Parathyroid adenoma (tissue), 2 donors: ENCODE data around the gene TBC1D22A.

ENCODE experiments used
- H2AFZ ChIP-seq: fragments of 300-600 bp; sonication (generic); one replicate; pipeline ENCODE4 v1.7.0; 2017; ENCODE audit warnings: antibody characterized with exemption, mild to moderate bottlenecking
- H3K27ac ChIP-seq: fragments of 300-600 bp; sonication (generic); one replicate; pipeline ENCODE4 v1.7.0; 2017
- H3K27me3 ChIP-seq: fragments of 300-600 bp; sonication (generic); one replicate; pipeline ENCODE4 v1.7.0; 2017; ENCODE audit warnings: low read length; ENCODE audit not compliant: control insufficient read depth, insufficient read depth
- H3K36me3 ChIP-seq: fragments of 300-600 bp; sonication (generic); one replicate; pipeline ENCODE4 v1.7.0; 2017; ENCODE audit warnings: low read length; ENCODE audit not compliant: control insufficient read depth, insufficient read depth
- H3K4me1 ChIP-seq: fragments of 300-600 bp; sonication (generic); one replicate; pipeline ENCODE4 v1.7.0; 2017; ENCODE audit warnings: control low read depth
- H3K4me2 ChIP-seq: fragments of 300-600 bp; sonication (generic); one replicate; pipeline ENCODE4 v1.7.0; 2017; ENCODE audit warnings: low read length
- H3K4me3 ChIP-seq: fragments of 300-600 bp; sonication (generic); one replicate; pipeline ENCODE4 v1.7.0; 2017; ENCODE audit warnings: low read depth, low read length
- H3K79me2 ChIP-seq: fragments of 300-600 bp; sonication (generic); one replicate; pipeline ENCODE4 v1.7.0; 2017; ENCODE audit warnings: control low read depth
- H3K9ac ChIP-seq: fragments of 300-600 bp; sonication (generic); one replicate; pipeline ENCODE4 v1.7.0; 2017; ENCODE audit warnings: mild to moderate bottlenecking
- H3K9me3 ChIP-seq: fragments of 300-600 bp; sonication (generic); one replicate; pipeline ENCODE4 v1.7.0; 2017; ENCODE audit warnings: low read length; ENCODE audit not compliant: control insufficient read depth
- TF ChIP-seq, protein P1 (sequence below): fragments of 300-600 bp; sonication (generic); IDR thresholded peaks from one replicate; pipeline ENCODE4 v1.7.0; 2017; ENCODE audit warnings: antibody characterized with exemption, mild to moderate bottlenecking
- donor health status: primary hyperparathyroidism.

Gene TBC1D22A

DNA sequence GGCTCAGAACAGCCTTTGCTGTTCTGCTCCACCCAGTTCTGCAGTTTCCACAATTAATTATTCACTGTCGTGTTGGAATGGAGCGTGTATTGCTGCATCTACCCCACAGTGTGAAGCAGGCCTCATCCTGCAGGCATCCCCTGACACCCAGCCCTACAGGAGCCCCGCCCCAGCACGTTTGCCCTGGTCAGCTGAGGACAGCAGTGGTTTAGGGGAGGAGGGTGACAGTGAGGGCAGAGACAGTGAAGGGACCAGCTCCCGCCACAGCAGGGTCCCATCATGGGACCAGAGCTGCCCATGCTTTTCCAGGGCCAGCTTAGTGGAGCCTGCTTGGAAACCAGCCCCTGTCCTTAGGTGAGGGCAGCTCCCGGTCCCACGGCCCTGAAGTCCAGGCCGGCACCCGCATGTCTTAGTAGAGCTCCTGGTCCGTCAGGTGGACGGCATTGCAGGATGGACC lies 273.0 kb downstream of the TBC1D22A start:
- Histone ChIP-seq H3K4me3 (no peak overlapping the region), H3K27me3 (no peaks in the 10 kb centered on the region), H3K4me2 (no peak overlapping the region), H3K9ac (no peak overlapping the region), H3K9me3 (no peaks in the 10 kb centered on the region), H3K4me1 (no peaks in the 10 kb centered on the region), H3K27ac (no peak overlapping the region), H2AFZ (no peak overlapping the region), H3K79me2 (no peaks in the 10 kb centered on the region), H3K36me3 (no peaks in the 10 kb centered on the region)
- TF ChIP-seq, protein P1, sequence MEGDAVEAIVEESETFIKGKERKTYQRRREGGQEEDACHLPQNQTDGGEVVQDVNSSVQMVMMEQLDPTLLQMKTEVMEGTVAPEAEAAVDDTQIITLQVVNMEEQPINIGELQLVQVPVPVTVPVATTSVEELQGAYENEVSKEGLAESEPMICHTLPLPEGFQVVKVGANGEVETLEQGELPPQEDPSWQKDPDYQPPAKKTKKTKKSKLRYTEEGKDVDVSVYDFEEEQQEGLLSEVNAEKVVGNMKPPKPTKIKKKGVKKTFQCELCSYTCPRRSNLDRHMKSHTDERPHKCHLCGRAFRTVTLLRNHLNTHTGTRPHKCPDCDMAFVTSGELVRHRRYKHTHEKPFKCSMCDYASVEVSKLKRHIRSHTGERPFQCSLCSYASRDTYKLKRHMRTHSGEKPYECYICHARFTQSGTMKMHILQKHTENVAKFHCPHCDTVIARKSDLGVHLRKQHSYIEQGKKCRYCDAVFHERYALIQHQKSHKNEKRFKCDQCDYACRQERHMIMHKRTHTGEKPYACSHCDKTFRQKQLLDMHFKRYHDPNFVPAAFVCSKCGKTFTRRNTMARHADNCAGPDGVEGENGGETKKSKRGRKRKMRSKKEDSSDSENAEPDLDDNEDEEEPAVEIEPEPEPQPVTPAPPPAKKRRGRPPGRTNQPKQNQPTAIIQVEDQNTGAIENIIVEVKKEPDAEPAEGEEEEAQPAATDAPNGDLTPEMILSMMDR: no peak

DNA sequence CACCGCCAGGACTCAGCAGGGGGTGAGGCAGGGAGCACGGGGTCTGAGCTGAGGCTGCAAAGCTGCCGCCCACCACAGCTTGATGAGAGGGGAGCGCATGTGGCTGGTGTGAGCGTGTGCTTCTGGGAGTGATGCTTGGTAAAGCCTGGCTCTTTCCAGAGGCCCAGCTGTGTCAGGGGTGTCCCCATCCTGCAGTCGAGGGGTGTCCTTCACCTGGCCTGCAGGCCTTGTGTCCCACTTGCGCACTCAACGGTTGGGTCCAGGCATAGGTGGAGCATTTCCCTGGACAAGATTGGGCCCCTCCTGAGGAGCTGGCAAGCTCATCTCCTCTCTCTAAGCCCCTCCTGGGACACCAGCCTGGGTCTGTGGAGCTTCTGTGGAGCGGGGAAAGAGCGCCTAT lies 273.9 kb downstream of the TBC1D22A start:
- H3K27ac ChIP-seq: no peak overlapping the region
- H3K9ac ChIP-seq: no peak overlapping the region
- no peak overlapping the region for H3K4me3 ChIP-seq
- no peaks in the 10 kb centered on the region for H3K4me1 ChIP-seq
- no peaks in the 10 kb centered on the region for H3K27me3 ChIP-seq
- no peaks in the 10 kb centered on the region for H3K79me2 ChIP-seq
- TF ChIP-seq, protein P1: no peak
- H3K9me3 ChIP-seq: no peaks in the 10 kb centered on the region
- no peaks in the 10 kb centered on the region for H3K36me3 ChIP-seq
- H3K4me2 ChIP-seq: no peak overlapping the region
- no peak overlapping the region for H2AFZ ChIP-seq

DNA sequence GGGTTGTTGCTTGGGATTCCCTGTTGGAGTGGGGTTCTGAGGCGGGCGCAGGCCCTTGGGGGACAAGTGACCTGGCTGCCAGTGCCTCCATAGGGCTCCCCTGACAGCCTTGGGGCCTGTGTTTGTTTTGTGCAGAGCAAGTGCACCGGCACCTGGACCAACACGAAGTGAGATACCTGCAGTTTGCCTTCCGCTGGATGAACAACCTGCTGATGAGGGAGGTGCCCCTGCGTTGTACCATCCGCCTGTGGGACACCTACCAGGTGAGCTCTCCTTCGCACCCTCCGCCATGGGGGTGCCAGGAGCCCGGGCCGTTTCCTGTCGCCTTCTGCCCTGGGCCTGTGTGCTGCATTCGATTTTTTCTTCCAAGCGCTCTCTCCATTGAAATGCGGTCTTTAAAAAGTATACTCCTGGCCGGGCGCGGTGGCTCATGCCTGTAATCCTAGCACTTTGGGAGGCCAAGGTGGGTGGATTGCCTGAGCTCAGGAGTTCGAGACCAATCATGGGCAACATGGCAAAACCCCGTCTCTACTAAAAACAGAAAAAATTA lies 274.6 kb downstream of the TBC1D22A start:
- no peaks in the 10 kb centered on the region for H3K4me1 ChIP-seq
- no peaks in the 10 kb centered on the region for H3K79me2 ChIP-seq
- no peak overlapping the region for H2AFZ ChIP-seq
- H3K9me3 ChIP-seq: no peaks in the 10 kb centered on the region
- TF ChIP-seq, protein P1: no peak
- no peaks in the 10 kb centered on the region for H3K36me3 ChIP-seq
- no peak overlapping the region for H3K4me3 ChIP-seq
- no peak overlapping the region for H3K27ac ChIP-seq
- no peaks in the 10 kb centered on the region for H3K27me3 ChIP-seq
- no peak overlapping the region for H3K9ac ChIP-seq
- H3K4me2 ChIP-seq: no peak overlapping the region

DNA sequence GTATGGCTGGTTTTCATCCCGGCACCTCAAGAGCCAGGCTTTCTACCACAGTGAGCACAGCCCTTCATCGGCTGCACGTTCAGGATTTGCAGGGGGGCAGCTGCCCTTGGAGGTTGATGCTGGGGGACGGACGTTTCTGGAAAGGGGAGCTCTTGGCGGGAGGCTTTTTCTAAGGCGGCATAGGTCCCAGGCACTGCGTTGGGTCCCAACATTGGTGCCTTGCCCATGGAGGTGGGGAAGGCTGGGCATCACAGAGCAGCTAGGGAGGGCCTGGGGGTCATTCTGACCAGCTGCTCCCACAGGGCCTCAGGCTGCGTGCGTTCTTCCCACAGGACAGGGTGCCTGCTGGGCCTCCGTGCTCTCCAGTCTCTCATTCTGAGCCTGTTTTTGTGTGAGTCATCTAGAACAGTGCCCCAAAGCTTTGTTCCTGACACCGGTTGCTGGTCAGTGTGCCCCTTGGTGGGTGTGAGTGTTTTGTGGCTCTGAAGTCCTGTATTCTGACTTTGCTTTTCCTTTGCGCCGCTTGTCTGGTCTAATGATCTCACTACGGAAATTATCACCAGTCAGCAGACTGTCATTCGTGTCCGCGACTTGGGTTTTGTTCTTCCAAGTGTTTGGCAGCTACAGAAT lies 275.9 kb downstream of the TBC1D22A start:
- Histone ChIP-seq H3K9ac (no peak overlapping the region), H3K9me3 (no peaks in the 10 kb centered on the region), H3K27ac (no peak overlapping the region), H3K4me1 (no peaks in the 10 kb centered on the region), H3K79me2 (no peaks in the 10 kb centered on the region), H2AFZ (no peak overlapping the region), H3K27me3 (no peaks in the 10 kb centered on the region), H3K36me3 (no peaks in the 10 kb centered on the region), H3K4me3 (no peak overlapping the region), H3K4me2 (no peak overlapping the region)
- TF ChIP-seq, protein P1: no peak

DNA sequence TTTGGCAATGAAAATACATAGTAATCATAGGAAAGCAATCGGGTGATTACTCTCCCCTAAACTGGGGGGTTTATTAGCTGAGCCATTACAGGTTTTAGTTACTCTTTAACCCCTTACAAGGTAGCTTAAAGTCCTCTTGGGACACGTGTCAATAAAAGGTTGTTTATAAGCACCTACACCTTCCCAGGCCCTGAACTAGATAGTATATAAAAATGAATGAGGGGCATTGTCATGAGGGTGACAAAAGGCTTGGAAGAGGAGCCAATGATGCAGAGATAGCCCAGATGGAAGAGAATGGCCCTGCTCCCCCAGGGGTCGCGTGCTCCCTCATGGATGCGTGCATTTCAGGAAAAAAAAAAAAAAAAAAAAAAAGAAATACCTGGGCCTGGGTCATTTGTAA lies 276.9 kb downstream of the TBC1D22A start:
- no peaks in the 10 kb centered on the region for H3K9me3 ChIP-seq
- no peaks in the 10 kb centered on the region for H3K27me3 ChIP-seq
- H3K4me3 ChIP-seq: no peak overlapping the region
- H3K27ac ChIP-seq: no peak overlapping the region
- TF ChIP-seq, protein P1: no peak
- no peaks in the 10 kb centered on the region for H3K36me3 ChIP-seq
- H3K79me2 ChIP-seq: no peaks in the 10 kb centered on the region
- no peaks in the 10 kb centered on the region for H3K4me1 ChIP-seq
- H3K4me2 ChIP-seq: no peak overlapping the region
- H2AFZ ChIP-seq: no peak overlapping the region
- H3K9ac ChIP-seq: no peak overlapping the region
